A549 (cell line): Measurements from ENCODE around the gene LMNA.

ENCODE experiments used
- CTCF ChIP-seq: fragments of >200 bp; sonication (Bioruptor Twin); formaldehyde crosslinking; IDR thresholded peaks from 3 replicates; pipeline ENCODE4 v1.5.1; 2016
- EP300 ChIP-seq, 2 experiments: fragments of >200 bp; sonication (Bioruptor Twin); formaldehyde crosslinking; IDR thresholded peaks; 2 replicates in 1 of 2; 3 replicates in 1 of 2; pipeline ENCODE4 v1.6.1; 2016 to 2017
- HMGXB4 ChIP-seq: fragments of 250-450 bp; sonication (Bioruptor Pico); IDR thresholded peaks from 2 replicates; pipeline ENCODE4 v1.5.0; 2021; ENCODE audit warnings: mild to moderate bottlenecking, moderate library complexity, borderline replicate concordance
- JUN ChIP-seq, 2 experiments: fragments of >200 bp; sonication (Bioruptor Twin); formaldehyde crosslinking; IDR thresholded peaks; 2 replicates in 1 of 2; 3 replicates in 1 of 2; pipeline ENCODE4 v1.6.1; 2016 to 2017
- KDM1A ChIP-seq: fragments of 200-600 bp; sonication (generic); IDR thresholded peaks from 2 replicates; pipeline ENCODE4 v1.6.1; 2016; ENCODE audit warnings: low read depth, mild to moderate bottlenecking
- MAZ ChIP-seq: fragments of 150-350 bp; IDR thresholded peaks from 2 replicates; pipeline ENCODE4 v1.6.1; 2014; ENCODE audit warnings: antibody characterized with exemption, low read depth, low read length, borderline replicate concordance
- RAD21 ChIP-seq, 2 experiments: fragments of >200 bp in 1 of 2; sonication (Bioruptor Twin) in 1 of 2; formaldehyde crosslinking in 1 of 2; IDR thresholded peaks in 1 of 2; conservative IDR thresholded peaks in 1 of 2; 2 replicates in 1 of 2; 3 replicates in 1 of 2; pipeline ENCODE4 v1.6.1; 2012 to 2018; ENCODE audit warnings: inconsistent platforms in 1 of 2
- RNF2 ChIP-seq: fragments of 200-600 bp; sonication (generic); IDR thresholded peaks from 2 replicates; pipeline ENCODE4 v1.6.1; 2016; ENCODE audit warnings: low read depth, mild to moderate bottlenecking, antibody characterized with exemption, moderate library complexity, borderline replicate concordance
- ZFP36 ChIP-seq: fragments of 450-650 bp; IDR thresholded peaks from 2 replicates; pipeline ENCODE4 v1.6.1; 2014; ENCODE audit warnings: borderline replicate concordance; ENCODE audit not compliant: partially characterized antibody
- TF ChIP-seq, protein P1 (sequence below): fragments of 450-650 bp; IDR thresholded peaks from 2 replicates; pipeline ENCODE4 v1.6.1; 2014; ENCODE audit warnings: antibody characterized with exemption

- no peak for TF ChIP-seq CTCF
- no peak for TF ChIP-seq RNF2
- TF ChIP-seq ZFP36: no peak
- TF ChIP-seq HMGXB4 (CRISPR knock-in tag): no peak
- no peak for TF ChIP-seq JUN (IDR thresholded peaks at IDR 0.05)
- TF ChIP-seq RAD21 (conservative IDR thresholded peaks at IDR 0.05 in 1 of 2, IDR thresholded peaks at IDR 0.05 in 1 of 2): no peak
- TF ChIP-seq, protein P1, sequence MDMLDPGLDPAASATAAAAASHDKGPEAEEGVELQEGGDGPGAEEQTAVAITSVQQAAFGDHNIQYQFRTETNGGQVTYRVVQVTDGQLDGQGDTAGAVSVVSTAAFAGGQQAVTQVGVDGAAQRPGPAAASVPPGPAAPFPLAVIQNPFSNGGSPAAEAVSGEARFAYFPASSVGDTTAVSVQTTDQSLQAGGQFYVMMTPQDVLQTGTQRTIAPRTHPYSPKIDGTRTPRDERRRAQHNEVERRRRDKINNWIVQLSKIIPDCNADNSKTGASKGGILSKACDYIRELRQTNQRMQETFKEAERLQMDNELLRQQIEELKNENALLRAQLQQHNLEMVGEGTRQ: no peak
- TF ChIP-seq KDM1A: no peak
- TF ChIP-seq EP300 (IDR thresholded peaks at IDR 0.05): no peak
- no peak for TF ChIP-seq MAZ
Measured at GRCh38 chr1:156143765-156144489, 29.4 kb downstream of the LMNA start.
